ENCODE results near the gene CARMIL1.

Gene CARMIL1

DNA sequence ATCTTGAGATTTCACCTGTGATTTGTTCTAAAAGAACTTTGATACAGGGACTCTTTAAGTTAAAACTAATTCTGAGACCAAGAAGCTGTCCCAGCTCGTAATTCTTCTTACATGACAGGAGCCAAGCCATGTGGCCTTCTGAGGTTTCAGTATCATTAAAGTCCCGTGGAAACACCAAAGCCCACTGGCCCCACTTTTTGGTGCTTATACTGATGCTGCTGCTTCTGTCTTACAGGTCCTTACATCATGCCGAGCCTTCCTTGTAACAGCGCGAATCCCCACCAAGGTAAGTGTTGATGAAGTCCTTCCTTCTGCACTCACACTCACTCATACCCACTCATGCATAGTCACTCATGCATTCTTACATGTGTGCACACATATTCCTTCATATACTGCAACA is 140.7 kb downstream of the CARMIL1 start:
- TF ChIP-seq, protein P1, sequence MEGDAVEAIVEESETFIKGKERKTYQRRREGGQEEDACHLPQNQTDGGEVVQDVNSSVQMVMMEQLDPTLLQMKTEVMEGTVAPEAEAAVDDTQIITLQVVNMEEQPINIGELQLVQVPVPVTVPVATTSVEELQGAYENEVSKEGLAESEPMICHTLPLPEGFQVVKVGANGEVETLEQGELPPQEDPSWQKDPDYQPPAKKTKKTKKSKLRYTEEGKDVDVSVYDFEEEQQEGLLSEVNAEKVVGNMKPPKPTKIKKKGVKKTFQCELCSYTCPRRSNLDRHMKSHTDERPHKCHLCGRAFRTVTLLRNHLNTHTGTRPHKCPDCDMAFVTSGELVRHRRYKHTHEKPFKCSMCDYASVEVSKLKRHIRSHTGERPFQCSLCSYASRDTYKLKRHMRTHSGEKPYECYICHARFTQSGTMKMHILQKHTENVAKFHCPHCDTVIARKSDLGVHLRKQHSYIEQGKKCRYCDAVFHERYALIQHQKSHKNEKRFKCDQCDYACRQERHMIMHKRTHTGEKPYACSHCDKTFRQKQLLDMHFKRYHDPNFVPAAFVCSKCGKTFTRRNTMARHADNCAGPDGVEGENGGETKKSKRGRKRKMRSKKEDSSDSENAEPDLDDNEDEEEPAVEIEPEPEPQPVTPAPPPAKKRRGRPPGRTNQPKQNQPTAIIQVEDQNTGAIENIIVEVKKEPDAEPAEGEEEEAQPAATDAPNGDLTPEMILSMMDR (IDR thresholded peaks at IDR 0.05), result no peak

DNA sequence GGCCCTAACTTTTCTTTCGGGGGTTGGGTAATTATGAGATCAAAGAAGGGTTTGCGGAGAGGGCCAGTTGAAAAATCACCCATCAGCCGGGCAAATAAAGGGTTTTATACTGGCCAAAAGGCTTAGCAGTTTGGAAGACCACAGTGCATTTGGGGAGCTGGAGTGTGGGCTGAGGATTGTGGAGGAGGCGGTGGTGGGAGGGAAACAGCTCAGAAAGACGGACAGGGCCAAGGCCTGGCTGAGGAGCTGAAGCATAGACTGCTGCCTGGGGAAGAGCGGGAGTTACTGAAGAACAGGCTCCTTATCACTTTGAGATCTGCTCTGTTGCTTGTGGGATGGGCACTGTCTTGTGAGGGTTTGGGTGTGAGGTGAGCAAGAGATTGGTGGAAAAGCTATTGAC is 144.2 kb downstream of the CARMIL1 start:
- TF ChIP-seq, protein P1 (IDR thresholded peaks at IDR 0.05), result no peak

DNA sequence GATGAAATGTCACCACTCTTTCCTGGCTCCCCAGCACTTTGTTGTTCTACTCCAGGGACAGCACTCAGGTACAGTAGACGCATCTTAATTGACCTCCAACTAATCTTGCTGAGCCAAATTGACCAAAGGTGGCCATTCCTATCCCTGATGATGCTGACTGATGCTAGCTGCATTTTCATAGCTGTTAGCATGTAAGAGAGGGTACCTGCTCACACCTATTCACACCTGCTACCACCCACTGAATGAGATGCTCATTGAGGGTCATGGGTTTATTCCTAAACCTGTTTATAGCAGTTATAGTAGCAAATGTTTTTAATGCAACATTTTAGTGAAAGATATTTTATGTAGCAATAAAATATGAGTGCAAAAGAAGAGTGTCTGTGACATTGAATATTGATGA is 145.1 kb downstream of the CARMIL1 start:
- TF ChIP-seq, protein P1 (IDR thresholded peaks at IDR 0.05), result no peak

DNA sequence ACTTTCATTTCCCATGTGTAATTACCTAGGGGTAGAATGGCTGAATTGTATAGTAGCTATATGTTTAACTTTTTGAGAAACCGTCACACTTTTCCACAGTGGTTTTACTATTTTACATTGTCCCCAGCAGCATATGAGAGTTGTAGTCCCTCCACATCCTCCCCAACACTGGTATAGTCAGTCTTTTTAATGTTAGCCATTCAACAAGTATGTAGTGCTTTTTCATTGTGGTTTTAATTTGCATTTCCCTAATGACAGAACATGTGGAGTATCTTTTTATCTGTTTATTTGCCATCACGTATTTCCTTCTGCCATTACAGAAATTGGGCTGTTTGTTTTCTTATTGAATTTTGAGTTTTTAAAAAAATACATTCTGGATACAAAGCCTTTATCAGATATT is 148.4 kb downstream of the CARMIL1 start:
- TF ChIP-seq, protein P1 (IDR thresholded peaks at IDR 0.05), result no peak

DNA sequence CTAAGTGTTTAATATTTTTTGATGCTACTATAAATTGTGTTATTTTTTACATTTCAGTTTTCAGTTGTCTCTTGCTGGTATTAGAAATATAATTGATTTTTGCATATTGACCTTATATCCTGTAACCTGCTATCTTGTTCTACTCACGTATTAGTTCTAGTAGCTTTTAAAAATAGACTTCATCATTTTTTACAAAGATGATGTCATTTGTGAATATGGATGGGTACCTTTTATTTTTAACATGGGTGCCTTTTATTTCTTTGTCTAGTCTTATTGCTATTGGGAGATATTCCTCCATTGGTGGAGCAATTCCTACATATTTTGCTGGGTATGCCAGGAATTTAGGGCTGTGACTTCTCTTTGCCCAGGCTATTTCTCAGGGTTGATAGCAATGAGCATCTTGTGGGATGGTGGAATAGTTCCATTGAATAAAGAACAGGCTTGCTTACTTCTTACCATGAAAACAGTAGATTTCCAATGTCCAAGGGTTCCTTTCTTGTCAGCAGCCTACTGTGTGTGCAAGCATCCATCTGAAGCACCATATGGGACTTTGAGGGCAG is 149.7 kb downstream of the CARMIL1 start:
- TF ChIP-seq, protein P1 (IDR thresholded peaks at IDR 0.05), result no peak

DNA sequence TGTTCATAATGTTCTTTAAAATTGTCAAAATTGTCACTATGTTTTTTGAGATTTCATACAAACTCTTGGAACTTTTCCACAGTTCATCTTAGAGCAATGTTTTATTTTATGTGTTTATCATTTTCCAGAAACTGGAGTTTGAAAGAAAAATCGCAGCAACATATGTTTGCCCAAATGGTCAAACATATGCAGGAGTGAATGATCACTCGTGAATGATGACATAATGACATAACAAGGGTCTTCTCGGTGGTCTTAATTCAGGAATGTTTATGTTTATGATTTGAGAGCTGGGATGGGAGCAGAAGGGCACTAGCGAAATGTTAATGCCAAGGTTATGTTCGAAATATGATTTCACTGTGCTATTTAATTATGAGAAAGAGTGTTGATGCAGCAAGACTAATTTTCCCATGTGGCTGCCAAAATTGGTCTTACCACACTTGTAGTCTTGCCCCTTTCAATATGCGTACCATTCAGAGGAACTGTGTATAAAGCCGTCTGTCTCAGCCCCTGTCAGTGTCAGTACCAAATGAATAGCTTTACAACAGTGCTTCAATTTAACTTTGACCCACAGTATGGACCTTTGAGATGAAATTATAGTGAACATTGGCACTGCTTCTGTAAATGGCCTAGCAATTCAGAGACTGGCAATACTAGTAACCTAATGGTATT is 152.3 kb downstream of the CARMIL1 start:
- TF ChIP-seq, protein P1 (IDR thresholded peaks at IDR 0.05), result no peak

DNA sequence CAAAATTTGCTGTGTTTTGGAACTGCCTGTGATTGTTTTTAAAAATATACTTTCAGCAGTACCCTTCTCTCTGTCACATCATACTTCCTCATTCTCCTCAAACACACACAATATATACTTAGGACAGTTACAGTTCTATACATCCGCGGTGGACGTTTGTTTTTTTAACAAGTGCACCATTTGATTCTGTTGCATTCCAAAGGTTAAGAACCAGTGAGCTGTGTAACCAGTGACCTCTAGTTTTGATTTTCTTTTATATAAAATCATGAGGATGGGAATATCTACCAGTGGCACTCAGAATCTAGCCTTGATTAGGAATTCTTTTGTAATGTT is 152.8 kb downstream of the CARMIL1 start:
- TF ChIP-seq, protein P1 (IDR thresholded peaks at IDR 0.05), result no peak

DNA sequence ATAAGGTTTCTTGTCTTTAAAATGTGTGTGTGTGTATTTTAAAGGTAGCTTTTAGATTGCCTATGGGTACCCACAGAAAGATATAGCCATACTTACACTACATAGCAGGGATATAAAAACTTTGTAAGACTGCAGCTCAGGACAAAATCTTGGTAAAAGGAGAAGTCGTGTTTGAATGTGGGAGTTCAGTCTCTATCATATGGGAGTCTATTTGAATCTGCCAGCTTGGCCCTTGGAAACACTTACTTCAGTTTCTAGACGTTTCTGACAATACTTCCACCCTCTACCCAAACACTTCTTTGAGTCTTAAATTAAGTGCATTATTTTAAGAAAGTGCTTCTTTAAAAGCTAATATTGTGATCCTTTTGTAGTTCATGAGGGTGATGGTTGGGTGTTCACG is 155.7 kb downstream of the CARMIL1 start:
- TF ChIP-seq, protein P1 (IDR thresholded peaks at IDR 0.05), result no peak
